Mucosa of descending colon (tissue), 3 donors: ENCODE data around the gene TMEM135. TPM values are rescaled to one million over a fixed set of nuclear protein-coding genes. Genes with fewer than 3 reads are reported as not detected.

ENCODE experiments used
- ATAC-seq: fragments of 200-7000 bp; cut with Tn5 transposase; one replicate; pipeline ENCODE4 v1.9.1; 2020; ENCODE audit warnings: mild to moderate bottlenecking, moderate library complexity
- DNase-seq, 3 donors: peaks; one replicate each; pipeline ENCODE4 v3.0.0-alpha.2; 2020
- H3K36me3 ChIP-seq: fragments of 200-600 bp; one replicate; pipeline ENCODE4 v1.8.0; 2021; ENCODE audit warnings: low read depth, mild to moderate bottlenecking
- H3K4me1 ChIP-seq: fragments of 200-600 bp; one replicate; pipeline ENCODE4 v1.8.0; 2021; ENCODE audit warnings: low read depth, mild to moderate bottlenecking
- H3K4me3 ChIP-seq: fragments of 200-600 bp; one replicate; pipeline ENCODE4 v1.8.0; 2021; ENCODE audit warnings: mild to moderate bottlenecking
- H3K9me3 ChIP-seq: fragments of 200-600 bp; one replicate; pipeline ENCODE4 v1.8.0; 2021; ENCODE audit warnings: mild to moderate bottlenecking
- intact Hi-C, 2 donors: fragments of 100-400 bp; cut with DNase I in 1 of 2; cut with micrococcal nuclease in 1 of 2; formaldehyde crosslinking; loops; one replicate each; pipeline versions ENCODE4 v1.11.0 to v1.11.1; 2022; cut with DNase I, micrococcal nuclease
- total RNA-seq, 3 donors: library from RNA; stranded (reverse); fragmentation: NEBNext Ultra II Directional in 2 of 3; extraction: Animal tissue kit (Norgen Biotek cat#: 25700) in 2 of 3; gene quantifications; one replicate each; pipeline versions ENCODE4 v1.2.1 to v1.2.4, GENCODE V29; 2021 to 2023
- TF ChIP-seq, protein P1 (sequence below): fragments of 200-600 bp; IDR thresholded peaks from one replicate; pipeline ENCODE4 v1.8.0; 2022; ENCODE audit warnings: antibody characterized with exemption, mild to moderate bottlenecking
- donor health status: DM: no; HTN: no; CAD: no; lungs with moderate emphysema.
- donor health status: DM: no; HTN: no; CAD: no.
- donor health status: DM: no; HTN: yes; CAD: no.

TMEM135 gene
- total RNA-seq, 3 donors from 2014 or later = 32.8 to 37.6 (median 37.0) TPM

DNA sequence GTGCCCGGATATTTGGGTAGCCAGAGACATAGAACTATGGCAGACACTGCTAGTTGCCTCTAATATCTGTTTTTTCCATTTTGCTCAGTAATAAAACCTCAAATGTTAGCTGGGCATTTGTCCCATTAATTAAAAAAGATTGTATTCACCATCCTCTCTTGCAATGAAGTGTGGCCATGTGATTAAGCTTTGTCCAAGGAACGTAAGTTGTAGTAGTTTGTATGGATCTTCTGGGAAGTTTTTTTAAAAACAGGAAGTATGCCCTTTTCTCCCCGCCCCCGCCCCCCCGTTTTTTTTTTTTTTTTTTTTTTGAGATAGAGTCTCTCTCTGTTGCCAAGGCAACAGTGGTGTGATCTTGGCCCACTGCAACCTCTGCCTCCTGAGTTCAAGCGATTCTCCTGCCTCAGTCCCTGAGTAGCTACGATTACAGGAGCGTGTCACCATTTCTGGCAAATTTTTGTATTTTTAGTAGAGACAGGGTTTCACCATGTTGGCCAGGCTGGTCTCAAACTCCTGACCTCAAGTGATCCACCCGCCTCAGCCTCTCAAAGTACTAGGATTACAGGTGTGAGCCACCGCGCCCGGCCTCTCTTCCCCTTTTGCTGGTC, 1.7 kb upstream of the TMEM135 start:
- no peak overlapping the region for H3K4me3 ChIP-seq
- TF ChIP-seq, protein P1, sequence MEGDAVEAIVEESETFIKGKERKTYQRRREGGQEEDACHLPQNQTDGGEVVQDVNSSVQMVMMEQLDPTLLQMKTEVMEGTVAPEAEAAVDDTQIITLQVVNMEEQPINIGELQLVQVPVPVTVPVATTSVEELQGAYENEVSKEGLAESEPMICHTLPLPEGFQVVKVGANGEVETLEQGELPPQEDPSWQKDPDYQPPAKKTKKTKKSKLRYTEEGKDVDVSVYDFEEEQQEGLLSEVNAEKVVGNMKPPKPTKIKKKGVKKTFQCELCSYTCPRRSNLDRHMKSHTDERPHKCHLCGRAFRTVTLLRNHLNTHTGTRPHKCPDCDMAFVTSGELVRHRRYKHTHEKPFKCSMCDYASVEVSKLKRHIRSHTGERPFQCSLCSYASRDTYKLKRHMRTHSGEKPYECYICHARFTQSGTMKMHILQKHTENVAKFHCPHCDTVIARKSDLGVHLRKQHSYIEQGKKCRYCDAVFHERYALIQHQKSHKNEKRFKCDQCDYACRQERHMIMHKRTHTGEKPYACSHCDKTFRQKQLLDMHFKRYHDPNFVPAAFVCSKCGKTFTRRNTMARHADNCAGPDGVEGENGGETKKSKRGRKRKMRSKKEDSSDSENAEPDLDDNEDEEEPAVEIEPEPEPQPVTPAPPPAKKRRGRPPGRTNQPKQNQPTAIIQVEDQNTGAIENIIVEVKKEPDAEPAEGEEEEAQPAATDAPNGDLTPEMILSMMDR = no peak
- ATAC-seq = no peak
- no peaks in the 10 kb centered on the region for H3K36me3 ChIP-seq
- intact Hi-C loops = no loop called here
- no peaks in the 10 kb centered on the region for H3K9me3 ChIP-seq
- DNase-seq = no peak
- H3K4me1 ChIP-seq = peaks cover 5% of the 10 kb centered on the region

DNA sequence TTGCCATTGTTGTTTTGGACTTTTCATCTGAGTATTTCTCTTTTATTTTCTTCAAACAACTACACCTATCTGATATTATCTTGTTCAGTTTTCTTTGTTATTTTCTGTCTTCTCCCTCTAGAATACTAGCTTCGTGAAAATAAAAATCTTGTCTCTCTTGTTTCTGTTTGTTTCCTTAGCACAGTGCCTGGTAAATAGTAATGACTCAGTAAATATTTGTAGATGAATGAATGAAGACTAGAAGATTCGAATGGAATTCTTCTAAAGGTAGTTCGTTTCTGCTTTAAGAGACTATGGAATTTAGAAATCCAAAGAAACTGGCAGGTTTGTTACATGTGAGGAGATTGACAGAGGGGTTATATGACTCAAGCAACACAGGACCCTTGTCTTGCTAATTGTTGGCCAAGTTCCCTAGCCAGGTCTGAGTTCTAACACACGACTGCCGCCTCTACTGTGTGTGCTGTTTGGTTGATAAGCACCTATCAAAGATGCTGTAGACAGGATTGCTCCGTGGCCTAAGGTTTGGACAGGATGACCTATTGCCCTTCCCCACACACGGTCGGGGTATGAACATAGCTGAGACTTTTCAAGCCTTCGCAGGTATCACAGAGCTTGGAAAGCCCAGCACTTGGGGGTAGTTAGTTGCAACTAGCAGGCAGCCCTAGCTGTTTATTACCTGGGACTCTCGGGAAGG, 831 bp upstream of the TMEM135 start:
- peak overlapping the region; percentile 48 for H3K4me3 ChIP-seq
- TF ChIP-seq, protein P1 = no peak
- peaks cover 5% of the 10 kb centered on the region for H3K4me1 ChIP-seq
- DNase-seq (no peak), ATAC-seq (peak; percentile 38)
- H3K36me3 ChIP-seq = no peaks in the 10 kb centered on the region
- intact Hi-C loops = no loop called here
- no peaks in the 10 kb centered on the region for H3K9me3 ChIP-seq

DNA sequence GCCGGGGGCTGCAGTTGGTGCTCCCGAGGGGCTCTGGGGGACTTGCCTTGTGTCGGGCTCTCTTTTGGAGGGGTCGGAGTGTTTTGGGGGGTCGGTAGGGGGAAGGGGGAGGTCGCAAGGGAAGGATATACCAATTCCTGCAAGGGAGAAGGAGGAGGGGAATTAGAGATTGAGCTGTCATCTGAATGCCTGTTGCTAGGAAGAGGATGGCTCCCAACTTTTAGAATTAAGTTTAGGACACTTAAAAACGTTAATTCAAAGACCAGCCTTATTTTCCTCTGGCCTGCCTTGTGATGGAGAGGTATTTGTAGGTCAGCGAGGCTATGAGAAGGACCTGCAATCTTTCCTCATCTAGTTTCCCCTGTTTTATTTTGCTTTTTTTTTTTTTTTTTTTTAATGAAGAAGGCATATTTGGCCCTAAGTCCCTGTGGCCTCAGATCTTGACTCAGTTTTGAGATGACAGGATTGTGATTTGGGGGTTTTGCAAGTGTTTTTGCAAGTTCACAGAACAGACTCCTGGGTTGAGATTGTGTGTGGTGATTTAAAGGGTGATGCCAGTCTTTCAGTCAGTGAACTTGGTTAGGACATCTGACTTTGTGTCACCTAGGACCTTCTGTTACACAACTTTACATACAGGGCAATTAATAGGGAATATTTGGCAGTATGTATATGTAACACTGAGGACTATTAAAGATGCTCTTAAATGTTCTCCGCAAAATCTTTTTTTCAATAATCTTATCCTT, 672 bp downstream of the TMEM135 start:
- Histone ChIP-seq H3K9me3 (no peaks in the 10 kb centered on the region), H3K4me1 (peaks cover 5% of the 10 kb centered on the region), H3K4me3 (peak overlapping the region; percentile 48), H3K36me3 (no peaks in the 10 kb centered on the region)
- no peak for ATAC-seq
- TF ChIP-seq, protein P1 = no peak
- intact Hi-C loops = no loop called here
- no peak for DNase-seq

DNA sequence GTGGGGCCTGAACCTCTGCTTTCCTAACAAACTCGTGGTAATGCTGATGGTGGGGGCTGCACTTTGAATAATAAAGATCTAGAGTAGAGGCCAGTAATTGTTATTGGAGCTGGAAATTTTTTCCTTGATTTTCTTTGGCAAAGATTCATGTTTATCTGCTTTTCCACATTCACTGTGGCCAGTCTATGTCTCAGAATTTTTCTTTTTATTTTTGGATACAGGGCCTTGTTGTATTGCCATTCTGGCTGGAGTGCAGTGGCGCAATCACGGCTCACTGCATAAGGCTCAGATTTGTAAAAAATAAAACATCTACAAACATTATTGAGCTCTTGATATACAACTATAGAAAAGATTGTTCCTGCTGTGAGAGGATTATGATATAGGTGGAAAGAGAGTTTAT, 1.6 kb downstream of the TMEM135 start:
- intact Hi-C loops = no loop called here
- TF ChIP-seq, protein P1 = no peak
- peaks cover 5% of the 10 kb centered on the region for H3K4me1 ChIP-seq
- DNase-seq (no peak), ATAC-seq (no peak)
- no peak overlapping the region for H3K4me3 ChIP-seq
- no peaks in the 10 kb centered on the region for H3K9me3 ChIP-seq
- no peaks in the 10 kb centered on the region for H3K36me3 ChIP-seq

DNA sequence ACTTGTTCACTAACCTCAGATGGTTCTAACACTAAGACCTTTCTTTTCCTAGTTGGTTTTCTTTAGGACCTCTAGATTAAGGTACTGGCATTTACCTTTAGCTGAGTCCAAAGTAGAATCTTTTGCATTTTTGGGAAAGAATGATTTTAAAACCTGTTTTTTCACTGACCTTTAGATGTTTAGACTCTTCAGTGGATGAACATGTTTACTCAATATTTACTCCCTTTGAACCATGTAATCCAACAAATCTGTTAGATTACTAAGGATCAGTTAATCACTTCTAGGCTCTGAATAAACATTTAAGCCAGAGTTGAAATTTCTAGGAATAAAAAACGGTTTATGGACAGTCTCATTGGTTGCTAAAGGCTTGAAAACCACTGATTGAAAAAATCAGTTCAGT, 6.2 kb downstream of the TMEM135 start:
- ATAC-seq = no peak
- TF ChIP-seq, protein P1 = no peak
- Histone ChIP-seq H3K36me3 (no peaks in the 10 kb centered on the region), H3K9me3 (no peaks in the 10 kb centered on the region), H3K4me3 (no peak overlapping the region), H3K4me1 (no peaks in the 10 kb centered on the region)
- no peak for DNase-seq
- intact Hi-C loops = no loop called here
